ENCODE measurements around the gene ZNF222.

Gene ZNF222

DNA sequence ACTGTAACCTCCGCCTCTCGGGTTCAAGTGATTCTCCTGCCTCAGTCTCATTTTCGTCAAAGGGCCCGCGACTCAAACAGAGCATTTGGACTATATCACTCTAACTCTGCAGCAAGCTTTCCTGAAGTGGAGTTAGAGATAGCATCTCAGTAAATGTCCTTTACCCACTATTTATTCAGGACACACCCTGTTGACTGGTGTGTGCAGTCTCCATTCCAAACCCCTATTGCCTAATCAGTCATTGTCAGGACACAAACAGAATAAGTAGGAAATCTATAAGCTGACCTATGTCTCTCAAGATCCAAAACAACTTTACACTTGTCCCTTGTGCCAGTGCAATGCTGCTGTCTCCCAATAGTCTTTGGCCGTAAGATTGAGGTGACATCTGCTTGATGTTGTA, 1.4 kb downstream of the ZNF222 start:
- H3K9ac ChIP-seq (ENCODE audit: low read length): no peak overlapping the region
- no peaks in the 10 kb centered on the region for H3K79me2 ChIP-seq (ENCODE audit: low read length)
- H4K20me1 ChIP-seq (ENCODE audit: insufficient read depth, low read length): no peaks in the 10 kb centered on the region
- H3K4me2 ChIP-seq (ENCODE audit: low read length): no peak overlapping the region
- H3K4me3 ChIP-seq (ENCODE audit: low read length): no peak overlapping the region
- no peaks in the 10 kb centered on the region for H3K27me3 ChIP-seq (ENCODE audit: low read depth, low read length)
- no peak for TF ChIP-seq EZH2phosphoT487 (IDR thresholded peaks at IDR 0.05; ENCODE audit: low read depth)
- TF ChIP-seq, protein P1, sequence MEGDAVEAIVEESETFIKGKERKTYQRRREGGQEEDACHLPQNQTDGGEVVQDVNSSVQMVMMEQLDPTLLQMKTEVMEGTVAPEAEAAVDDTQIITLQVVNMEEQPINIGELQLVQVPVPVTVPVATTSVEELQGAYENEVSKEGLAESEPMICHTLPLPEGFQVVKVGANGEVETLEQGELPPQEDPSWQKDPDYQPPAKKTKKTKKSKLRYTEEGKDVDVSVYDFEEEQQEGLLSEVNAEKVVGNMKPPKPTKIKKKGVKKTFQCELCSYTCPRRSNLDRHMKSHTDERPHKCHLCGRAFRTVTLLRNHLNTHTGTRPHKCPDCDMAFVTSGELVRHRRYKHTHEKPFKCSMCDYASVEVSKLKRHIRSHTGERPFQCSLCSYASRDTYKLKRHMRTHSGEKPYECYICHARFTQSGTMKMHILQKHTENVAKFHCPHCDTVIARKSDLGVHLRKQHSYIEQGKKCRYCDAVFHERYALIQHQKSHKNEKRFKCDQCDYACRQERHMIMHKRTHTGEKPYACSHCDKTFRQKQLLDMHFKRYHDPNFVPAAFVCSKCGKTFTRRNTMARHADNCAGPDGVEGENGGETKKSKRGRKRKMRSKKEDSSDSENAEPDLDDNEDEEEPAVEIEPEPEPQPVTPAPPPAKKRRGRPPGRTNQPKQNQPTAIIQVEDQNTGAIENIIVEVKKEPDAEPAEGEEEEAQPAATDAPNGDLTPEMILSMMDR (IDR thresholded peaks at IDR 0.05; ENCODE audit: low read depth, low read length): no peak
- peaks cover 13% of the 10 kb centered on the region; the same call in 1 of the 2 replicates for H3K9me3 ChIP-seq (ENCODE audit: insufficient read depth, low read length)
- H3K4me1 ChIP-seq (ENCODE audit: low read length): no peaks in the 10 kb centered on the region
- H3K36me3 ChIP-seq (replicated peaks; ENCODE audit: low read depth, low read length): peaks cover 44% of the 10 kb centered on the region
- H3K27ac ChIP-seq (ENCODE audit: low read length): no peak overlapping the region
- H2AFZ ChIP-seq (ENCODE audit: low read depth, low read length): no peak overlapping the region

- H3K4me2 ChIP-seq (ENCODE audit: low read length): no peak overlapping the region
- no peak overlapping the region for H3K4me3 ChIP-seq (ENCODE audit: low read length)
- peaks cover 21% of the 10 kb centered on the region for H3K9me3 ChIP-seq (ENCODE audit: insufficient read depth, low read length)
- H3K36me3 ChIP-seq (replicated peaks; ENCODE audit: low read depth, low read length): peaks cover 50% of the 10 kb centered on the region
- H4K20me1 ChIP-seq (ENCODE audit: insufficient read depth, low read length): no peaks in the 10 kb centered on the region
- H3K4me1 ChIP-seq (ENCODE audit: low read length): no peaks in the 10 kb centered on the region
- no peaks in the 10 kb centered on the region for H3K27me3 ChIP-seq (ENCODE audit: low read depth, low read length)
- TF ChIP-seq, protein P1 (IDR thresholded peaks at IDR 0.05; ENCODE audit: low read depth, low read length): no peak
- TF ChIP-seq EZH2phosphoT487 (IDR thresholded peaks at IDR 0.05; ENCODE audit: low read depth): no peak
- H3K27ac ChIP-seq (ENCODE audit: low read length): no peak overlapping the region
- H3K79me2 ChIP-seq (ENCODE audit: low read length): no peaks in the 10 kb centered on the region
- no peak overlapping the region for H2AFZ ChIP-seq (ENCODE audit: low read depth, low read length)
- H3K9ac ChIP-seq (ENCODE audit: low read length): no peak overlapping the region
Measured at GRCh38 chr19:44032001-44032610, 6.9 kb downstream of the ZNF222 start.

- Histone ChIP-seq H2AFZ (ENCODE audit: low read depth, low read length) (no peak overlapping the region), H3K4me1 (ENCODE audit: low read length) (no peaks in the 10 kb centered on the region), H3K4me3 (ENCODE audit: low read length) (no peak overlapping the region), H3K9me3 (ENCODE audit: insufficient read depth, low read length) (peaks cover 2% of the 10 kb centered on the region; the same call in 1 of the 2 replicates), H3K9ac (ENCODE audit: low read length) (no peak overlapping the region), H3K27ac (ENCODE audit: low read length) (no peak overlapping the region), H3K27me3 (ENCODE audit: low read depth, low read length) (no peaks in the 10 kb centered on the region), H3K79me2 (ENCODE audit: low read length) (no peaks in the 10 kb centered on the region), H3K4me2 (ENCODE audit: low read length) (no peak overlapping the region), H3K36me3 (replicated peaks; ENCODE audit: low read depth, low read length) (no peaks in the 10 kb centered on the region), H4K20me1 (ENCODE audit: insufficient read depth, low read length) (no peaks in the 10 kb centered on the region)
- TF ChIP-seq EZH2phosphoT487 (IDR thresholded peaks at IDR 0.05; ENCODE audit: low read depth): no peak
- TF ChIP-seq, protein P1 (IDR thresholded peaks at IDR 0.05; ENCODE audit: low read depth, low read length): no peak
Measured at GRCh38 chr19:44042147-44042546, 17.0 kb downstream of the ZNF222 start.

GRCh38 chr19:44050740-44051649, 25.8 kb downstream of the ZNF222 start:
- Histone ChIP-seq H3K4me2 (ENCODE audit: low read length) (no peak overlapping the region), H3K4me3 (ENCODE audit: low read length) (no peak overlapping the region)

More at GRCh38 chr19:44050740-44051649, 25.8 kb downstream of the ZNF222 start:
- Histone ChIP-seq H3K9ac (ENCODE audit: low read length) (no peak overlapping the region), H4K20me1 (ENCODE audit: insufficient read depth, low read length) (no peaks in the 10 kb centered on the region), H3K36me3 (replicated peaks; ENCODE audit: low read depth, low read length) (no peaks in the 10 kb centered on the region), H3K79me2 (ENCODE audit: low read length) (no peaks in the 10 kb centered on the region), H2AFZ (ENCODE audit: low read depth, low read length) (no peak overlapping the region), H3K9me3 (ENCODE audit: insufficient read depth, low read length) (peaks cover 6% of the 10 kb centered on the region; the same call in 1 of the 2 replicates), H3K4me1 (ENCODE audit: low read length) (no peaks in the 10 kb centered on the region), H3K27me3 (ENCODE audit: low read depth, low read length) (no peaks in the 10 kb centered on the region), H3K27ac (ENCODE audit: low read length) (no peak overlapping the region)
- TF ChIP-seq, protein P1 (IDR thresholded peaks at IDR 0.05; ENCODE audit: low read depth, low read length): no peak
- TF ChIP-seq EZH2phosphoT487 (IDR thresholded peaks at IDR 0.05; ENCODE audit: low read depth): no peak

All from OCI-LY3 (cell line).